Measurements from ENCODE around the gene LAMC1. TPM values are rescaled to one million over a fixed set of nuclear protein-coding genes. Genes with fewer than 3 reads are reported as not detected.

LAMC1 gene
- total and polyA plus RNA-seq, 2 experiments from 2014 or later: 18.4 to 116 TPM

- H3K79me2 ChIP-seq (replicated peaks; ENCODE audit: insufficient read depth): peaks cover 70% of the 10 kb centered on the region
- Mint-ChIP-seq H3K9me3 (peaks cover 6% of the 10 kb centered on the region), H3K4me3 (no peak overlapping the region), H3K4me1 (peaks cover 21% of the 10 kb centered on the region; the same call in 2 of the 3 replicates), H3K27me3 (ENCODE audit: insufficient read depth, low read depth, poor library complexity) (no peaks in the 10 kb centered on the region), H3K36me3 (ENCODE audit: low read depth) (peaks cover 6% of the 10 kb centered on the region), H3K27ac (no peak overlapping the region)
- no peak overlapping the region for H3K4me2 ChIP-seq
- ATAC-seq: no peak
- no peak for DNase-seq (ENCODE audit: low spot score)
- no peaks in the 10 kb centered on the region for H3K9me2 ChIP-seq (ENCODE audit: insufficient read depth)
- TF ChIP-seq ZNF331 (CRISPR knock-in tag; IDR thresholded peaks at IDR 0.05; ENCODE audit: low read depth) (no peak), POLR2AphosphoS5 (IDR thresholded peaks at IDR 0.05; ENCODE audit: low read depth) (no peak), CTCF (conservative IDR thresholded peaks at IDR 0.05; ENCODE audit: low read depth in 2 of 2) (no peak), CREB1 (CRISPR knock-in tag; IDR thresholded peaks at IDR 0.05; ENCODE audit: low read depth) (no peak), ZNF114 (CRISPR knock-in tag; IDR thresholded peaks at IDR 0.05) (no peak), JUNB (IDR thresholded peaks at IDR 0.05; ENCODE audit: unreplicated experiment) (no peak), EZH2phosphoT487 (IDR thresholded peaks at IDR 0.05; ENCODE audit: unreplicated experiment) (no peak), STAT1 (IDR thresholded peaks at IDR 0.05; ENCODE audit: unreplicated experiment) (no peak), ZNF462 (CRISPR knock-in tag; IDR thresholded peaks at IDR 0.05) (no peak), REST (IDR thresholded peaks at IDR 0.05; ENCODE audit: unreplicated experiment) (no peak), NANOG (IDR thresholded peaks at IDR 0.05; ENCODE audit: borderline replicate concordance) (no peak), EZH2 (IDR thresholded peaks at IDR 0.05; ENCODE audit: low read depth, unreplicated experiment) (no peak)
- TF ChIP-seq, protein P1, sequence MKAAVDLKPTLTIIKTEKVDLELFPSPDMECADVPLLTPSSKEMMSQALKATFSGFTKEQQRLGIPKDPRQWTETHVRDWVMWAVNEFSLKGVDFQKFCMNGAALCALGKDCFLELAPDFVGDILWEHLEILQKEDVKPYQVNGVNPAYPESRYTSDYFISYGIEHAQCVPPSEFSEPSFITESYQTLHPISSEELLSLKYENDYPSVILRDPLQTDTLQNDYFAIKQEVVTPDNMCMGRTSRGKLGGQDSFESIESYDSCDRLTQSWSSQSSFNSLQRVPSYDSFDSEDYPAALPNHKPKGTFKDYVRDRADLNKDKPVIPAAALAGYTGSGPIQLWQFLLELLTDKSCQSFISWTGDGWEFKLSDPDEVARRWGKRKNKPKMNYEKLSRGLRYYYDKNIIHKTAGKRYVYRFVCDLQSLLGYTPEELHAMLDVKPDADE (IDR thresholded peaks at IDR 0.05): no peak
- no peaks in the 10 kb centered on the region for H3K36me3 ChIP-seq (ENCODE audit: insufficient read depth)
- H3K27ac ChIP-seq (ENCODE audit: low read depth): no peak overlapping the region
- H3K4me3 ChIP-seq: no peak overlapping the region
- no peak overlapping the region for H2AFZ ChIP-seq
- no peaks in the 10 kb centered on the region for H3K27me3 ChIP-seq (ENCODE audit: insufficient read depth)
- no peaks in the 10 kb centered on the region for H3F3A ChIP-seq (replicated peaks; ENCODE audit: low read depth)
- peaks cover 4% of the 10 kb centered on the region; the same call in 1 of the 2 replicates for H4K20me1 ChIP-seq (replicated peaks; ENCODE audit: insufficient read depth)
- H3K4me1 ChIP-seq (ENCODE audit: insufficient read depth): peaks cover 3% of the 10 kb centered on the region
Observed at GRCh38 chr1:183077097-183077496, 53.9 kb downstream of the LAMC1 start.

Data from GM23338 (cell line).